GF-D8 (cell line): Measurements from ENCODE around the gene SYNGR4.
"Not testable (repeated sequence)": the region's sequence is repeated elsewhere in the genome, so short reads cannot be mapped to it uniquely, and the experiment has no call there.

ENCODE experiments used
- DNase-seq: peaks from one replicate; lab custom pipeline; 2025; lab: John Stamatoyannopoulos, UW

SYNGR4 gene, protein sequence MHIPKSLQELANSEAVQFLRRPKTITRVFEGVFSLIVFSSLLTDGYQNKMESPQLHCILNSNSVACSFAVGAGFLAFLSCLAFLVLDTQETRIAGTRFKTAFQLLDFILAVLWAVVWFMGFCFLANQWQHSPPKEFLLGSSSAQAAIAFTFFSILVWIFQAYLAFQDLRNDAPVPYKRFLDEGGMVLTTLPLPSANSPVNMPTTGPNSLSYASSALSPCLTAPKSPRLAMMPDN

DNA sequence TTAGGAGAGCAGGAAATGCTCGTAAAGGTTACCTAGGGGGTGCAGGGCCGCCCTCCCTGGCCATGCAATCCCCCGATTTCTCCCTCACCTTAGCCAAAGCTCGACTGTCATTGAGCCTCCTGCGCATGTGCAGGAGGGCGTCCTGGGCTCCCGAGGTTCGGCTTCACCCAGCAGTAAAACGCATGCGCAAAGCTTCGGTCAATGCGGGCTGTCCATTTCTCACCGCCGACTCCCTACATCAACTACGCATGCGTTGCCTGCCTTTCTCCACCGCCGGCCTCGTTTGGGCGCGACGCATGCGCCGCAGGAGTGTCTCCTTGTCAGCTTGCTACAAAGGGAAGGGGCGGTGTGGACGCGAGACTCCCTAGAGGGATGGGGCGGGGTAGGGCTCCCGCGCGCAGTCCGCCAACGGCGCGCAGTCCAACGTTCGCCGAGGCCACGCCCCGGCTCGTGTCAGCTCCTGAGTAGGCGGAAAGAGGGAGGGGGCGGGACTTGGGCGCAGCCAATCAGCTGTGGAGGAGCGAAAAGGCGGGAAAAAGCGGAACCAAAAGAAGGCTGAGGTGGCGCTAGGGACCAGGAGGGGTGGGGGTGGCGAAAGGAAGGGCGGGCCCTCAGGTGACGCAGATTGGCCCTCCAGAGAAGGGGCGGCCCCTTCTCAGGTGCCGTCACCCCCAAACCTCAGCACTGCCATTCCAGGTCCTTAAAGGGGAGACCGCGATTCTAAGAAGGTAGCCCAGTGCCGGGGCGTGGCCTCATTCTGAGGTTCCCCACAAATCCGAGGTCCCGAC, at the start of gene SYNGR4, which contains the start of gene TMEM143:
SYNGR4 (plus strand) TSS at position 558 of the 788 bp plus-strand sequence. CDS start 1,476 bp downstream, outside the sequence.
TMEM143 (minus strand) TSS at position 131 of the 788 bp plus-strand sequence; CDS start at position 111, 20 bp downstream.
- peak; percentile 99 for DNase-seq

DNA sequence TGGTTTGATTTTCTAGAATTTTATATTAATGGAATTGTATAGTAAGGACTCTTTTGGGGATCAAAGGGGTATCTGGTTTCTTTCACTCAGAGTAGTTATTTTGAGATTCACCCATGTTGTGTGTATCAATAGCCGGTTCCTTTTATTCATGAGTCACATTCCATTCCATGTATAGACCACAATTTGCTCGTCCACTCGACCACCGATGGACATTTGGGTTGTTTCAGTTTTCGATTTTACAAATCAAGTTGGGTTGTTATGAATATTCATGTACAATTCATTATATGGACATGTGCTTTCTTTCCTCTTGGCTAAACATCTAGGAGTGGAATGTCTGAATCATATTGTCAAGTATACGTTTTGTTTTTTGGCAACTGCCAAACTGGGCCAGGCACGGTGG, 48.5 kb upstream of the SYNGR4 start:
- no peak for DNase-seq

DNA sequence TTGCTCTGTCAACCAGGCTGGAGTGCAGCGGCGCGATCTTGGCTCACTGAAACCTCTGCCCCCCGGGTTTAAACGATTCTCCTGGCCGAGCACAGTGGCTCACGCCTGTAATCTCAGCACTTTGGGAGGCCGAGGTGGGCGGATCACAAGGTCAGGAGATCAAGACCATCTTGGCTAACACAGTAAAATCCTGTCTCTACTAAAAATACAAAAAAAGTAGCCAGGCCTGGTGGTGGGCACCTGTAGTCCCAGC, 46.5 kb upstream of the SYNGR4 start:
- DNase-seq: not testable (repeated sequence)

DNA sequence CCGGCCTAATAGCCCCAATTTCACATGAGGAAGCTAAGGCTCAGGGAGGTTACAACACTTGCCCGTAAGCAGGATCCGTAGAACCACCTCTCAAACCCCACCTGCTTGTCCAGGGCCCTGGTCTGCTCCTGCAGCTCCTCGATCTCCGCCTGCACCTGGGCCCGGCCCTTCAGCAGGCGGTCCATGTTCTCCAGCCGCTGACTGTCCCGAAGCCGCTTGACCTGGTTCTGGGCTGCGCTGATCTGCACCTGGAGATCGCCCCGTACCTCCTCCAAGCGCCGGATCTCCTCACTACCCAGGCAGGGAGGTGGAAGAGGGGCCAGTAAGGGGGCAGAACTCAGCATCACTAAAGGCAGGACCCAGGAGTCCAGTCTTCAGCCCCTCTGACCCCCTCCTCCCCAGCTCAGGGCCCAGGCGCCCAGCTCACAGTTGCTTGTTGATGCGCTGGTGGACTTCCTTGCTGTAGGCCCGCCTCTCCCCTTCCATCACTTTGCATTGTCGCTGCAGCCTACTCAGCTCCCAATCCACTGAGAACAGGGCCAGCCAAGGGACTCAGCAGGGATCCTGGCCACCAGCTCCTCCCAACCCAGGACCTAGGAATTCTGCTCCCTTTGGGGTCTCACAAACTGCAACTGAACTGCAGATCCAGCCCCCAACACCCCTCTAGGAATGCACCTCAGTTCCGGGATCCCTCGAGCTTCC, 45.7 kb upstream of the SYNGR4 start:
- no peak for DNase-seq

DNA sequence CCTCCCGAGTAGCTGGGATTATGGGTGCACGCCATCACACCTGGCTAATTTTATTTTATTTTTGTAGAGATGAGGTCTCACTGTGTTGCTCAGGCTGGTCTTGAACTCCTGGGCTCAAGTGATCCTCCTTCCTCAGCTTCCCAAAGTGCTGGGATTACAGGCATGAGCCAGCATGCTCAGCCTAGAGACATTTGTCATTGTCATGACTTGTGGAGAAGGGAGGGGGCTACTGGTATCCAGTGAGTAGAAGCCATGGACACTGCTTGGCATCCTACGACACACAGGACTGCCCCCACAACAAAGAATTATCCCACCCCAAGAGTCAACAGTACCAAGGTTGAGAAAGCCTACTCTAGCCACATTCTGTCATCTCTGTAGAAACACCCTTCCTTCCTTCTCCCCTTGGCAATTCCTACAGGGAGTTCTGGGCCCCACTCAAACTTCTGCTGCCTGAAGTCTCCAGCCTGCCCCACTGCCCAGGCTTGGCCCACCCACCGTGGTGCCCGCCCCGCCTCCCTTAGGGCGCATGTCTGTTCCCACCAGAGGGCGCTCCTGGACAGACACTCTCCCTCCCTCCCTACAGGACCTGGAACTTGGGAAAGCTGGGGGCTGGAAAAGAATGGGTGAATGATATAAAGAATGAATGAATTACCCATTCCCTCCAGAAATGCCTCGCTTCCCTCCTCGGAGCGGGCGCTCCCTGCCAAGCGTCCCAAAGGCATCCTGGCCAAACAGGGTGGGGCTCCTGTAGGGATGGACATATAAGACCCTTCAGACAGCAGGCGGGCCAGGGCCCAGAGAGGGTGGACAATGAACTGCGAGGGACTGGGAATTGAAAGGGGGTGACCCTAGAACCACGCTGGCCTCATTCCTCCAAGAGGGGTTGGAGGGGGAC, 44.3 kb upstream of the SYNGR4 start:
- DNase-seq: no peak

DNA sequence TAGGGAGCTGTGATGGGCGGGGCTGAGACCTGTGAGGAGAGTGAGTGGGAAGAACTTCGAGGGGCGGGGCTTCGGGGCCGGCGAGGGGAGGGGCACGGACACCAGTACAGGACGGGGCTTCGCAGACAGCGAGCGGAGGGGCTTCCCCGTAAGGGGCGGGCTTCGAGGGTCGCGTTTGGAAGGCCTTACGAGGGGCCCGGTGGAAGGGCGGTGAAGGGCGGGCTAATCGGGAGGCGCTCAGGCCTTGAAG, 42.9 kb upstream of the SYNGR4 start:
- peak; percentile 88 for DNase-seq

DNA sequence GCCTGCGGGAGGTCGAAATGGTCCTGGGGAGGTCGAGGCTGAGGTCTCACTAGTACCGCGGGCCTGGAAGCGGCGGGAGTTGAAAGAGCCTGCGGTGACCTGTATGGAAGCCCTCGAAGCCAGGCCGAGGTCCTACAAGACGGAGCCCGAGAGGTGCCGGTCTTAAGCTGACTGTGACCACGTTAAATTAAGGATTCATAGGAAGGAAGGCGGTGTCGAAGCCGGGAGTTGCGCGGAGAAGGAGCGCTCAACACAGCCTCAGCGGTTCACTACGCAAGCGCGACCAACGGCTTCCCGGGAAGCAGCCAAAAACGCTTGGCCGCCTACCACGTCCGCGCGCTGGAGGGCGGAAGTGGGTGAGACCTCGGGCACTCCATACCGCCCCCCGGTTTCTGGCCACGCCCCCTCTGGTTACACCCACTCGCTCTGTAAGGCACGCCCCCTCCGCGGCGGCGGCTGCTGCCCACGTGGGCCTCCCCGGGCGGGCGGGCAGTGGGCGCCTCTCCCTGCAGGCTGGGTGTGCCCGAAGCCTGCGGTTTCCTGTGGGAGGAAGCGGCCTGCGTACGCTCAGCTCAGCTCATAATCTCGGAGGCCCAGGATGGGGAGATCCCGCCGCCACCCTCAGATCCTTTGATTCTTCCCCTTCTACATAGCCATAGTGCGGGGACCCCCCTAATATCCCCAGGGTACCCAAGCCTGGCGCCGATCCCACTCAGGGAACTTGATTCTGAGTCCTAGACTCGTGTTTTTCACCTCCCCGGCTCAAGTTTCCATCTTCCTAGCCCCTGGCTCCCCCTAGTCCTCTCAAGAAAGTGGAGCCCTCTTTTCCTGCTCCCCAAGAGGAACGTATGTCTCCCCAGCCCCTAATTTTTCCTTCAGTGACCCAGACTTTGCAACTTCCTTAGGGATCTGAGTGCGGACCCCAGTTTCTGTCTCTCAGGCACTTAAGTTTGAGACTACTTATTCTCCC, 42.3 kb upstream of the SYNGR4 start:
- peak; percentile 96 for DNase-seq

DNA sequence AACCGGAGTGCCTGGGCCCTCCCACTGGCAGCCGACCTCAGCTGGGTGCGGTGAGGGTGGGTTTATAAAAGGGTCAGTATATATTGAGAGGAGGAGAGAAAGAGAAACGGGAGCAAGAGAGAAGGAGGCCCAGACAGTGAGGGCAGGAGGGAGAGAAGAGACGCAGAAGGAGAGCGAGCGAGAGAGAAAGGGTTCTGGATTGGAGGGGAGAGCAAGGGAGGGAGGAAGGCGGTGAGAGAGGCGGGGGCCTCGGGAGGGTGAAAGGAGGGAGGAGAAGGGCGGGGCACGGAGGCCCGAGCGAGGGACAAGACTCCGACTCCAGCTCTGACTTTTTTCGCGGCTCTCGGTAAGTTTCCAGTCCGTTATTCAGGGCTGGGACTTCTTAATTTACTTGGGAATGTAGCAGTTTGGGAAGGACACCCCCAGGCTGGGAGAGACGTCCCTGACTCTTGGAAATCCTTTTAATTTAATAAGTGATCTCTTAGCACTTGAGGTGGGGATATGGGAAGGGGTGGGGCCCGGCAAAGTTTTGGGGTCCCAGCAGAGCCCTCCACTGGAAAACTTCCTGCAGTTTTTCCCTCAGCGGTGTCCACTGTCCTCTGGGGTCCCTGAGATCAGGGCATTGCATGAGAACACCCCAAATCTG, 38.8 kb upstream of the SYNGR4 start, which contains the start of gene EMP3:
EMP3 (plus strand) TSS at position 288 of the 646 bp plus-strand sequence. CDS start 1,293 bp downstream, outside the sequence.
- peak; percentile 50 for DNase-seq

DNA sequence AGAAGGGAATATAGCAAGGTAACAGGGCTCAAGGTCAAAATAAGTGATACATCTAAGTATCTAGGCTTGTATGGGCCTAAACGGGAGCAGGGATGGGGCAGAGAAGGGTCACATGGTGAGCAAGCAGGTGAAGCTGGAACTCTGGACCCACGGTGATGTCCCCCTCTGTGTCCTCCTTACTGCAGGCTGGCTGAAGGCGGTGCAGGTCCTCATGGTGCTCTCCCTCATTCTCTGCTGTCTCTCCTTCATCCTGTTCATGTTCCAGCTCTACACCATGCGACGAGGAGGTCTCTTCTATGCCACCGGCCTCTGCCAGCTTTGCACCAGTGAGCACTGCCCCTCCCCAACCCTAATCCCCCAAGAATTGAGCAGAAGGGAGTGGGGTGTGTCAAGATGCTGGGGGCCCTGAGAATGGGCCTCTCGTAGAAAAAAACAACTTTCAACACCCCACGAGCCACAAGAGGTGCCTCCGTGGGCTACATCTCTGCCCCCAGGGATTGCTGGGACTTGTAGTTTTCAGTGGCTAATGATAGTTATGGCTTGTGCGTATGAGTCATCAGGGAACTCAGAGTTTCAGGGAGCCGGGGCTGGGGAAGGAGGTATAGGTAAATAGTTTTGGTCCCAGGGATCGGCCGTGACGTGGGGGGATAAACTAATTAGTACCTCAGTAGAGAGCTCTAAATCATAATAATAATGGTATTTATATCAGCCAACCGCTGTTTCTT, 34.8 kb upstream of the SYNGR4 start:
- DNase-seq: peak; percentile 37

DNA sequence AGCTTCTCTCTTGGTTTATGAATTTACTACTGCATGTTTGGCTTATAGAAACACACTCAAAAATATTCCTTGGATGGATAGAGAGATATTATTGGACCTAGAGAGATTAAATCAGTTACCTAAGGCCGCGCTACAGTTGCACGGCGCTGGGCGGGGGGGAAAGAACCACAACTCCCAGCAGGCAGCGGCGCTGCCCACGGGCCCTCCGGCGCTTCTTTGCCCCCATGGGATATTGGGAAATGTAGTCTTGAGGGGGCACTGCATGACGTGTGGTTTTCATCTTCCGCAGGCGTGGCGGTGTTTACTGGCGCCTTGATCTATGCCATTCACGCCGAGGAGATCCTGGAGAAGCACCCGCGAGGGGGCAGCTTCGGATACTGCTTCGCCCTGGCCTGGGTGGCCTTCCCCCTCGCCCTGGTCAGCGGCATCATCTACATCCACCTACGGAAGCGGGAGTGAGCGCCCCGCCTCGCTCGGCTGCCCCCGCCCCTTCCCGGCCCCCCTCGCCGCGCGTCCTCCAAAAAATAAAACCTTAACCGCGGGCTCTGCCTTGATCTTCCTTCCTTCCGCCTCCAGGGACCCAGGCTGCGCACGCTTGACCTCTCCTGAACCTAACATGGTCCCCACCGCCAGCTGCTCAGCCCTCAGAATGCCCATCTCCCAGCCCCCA, 34.0 kb upstream of the SYNGR4 start:
- peak; percentile 92 for DNase-seq

DNA sequence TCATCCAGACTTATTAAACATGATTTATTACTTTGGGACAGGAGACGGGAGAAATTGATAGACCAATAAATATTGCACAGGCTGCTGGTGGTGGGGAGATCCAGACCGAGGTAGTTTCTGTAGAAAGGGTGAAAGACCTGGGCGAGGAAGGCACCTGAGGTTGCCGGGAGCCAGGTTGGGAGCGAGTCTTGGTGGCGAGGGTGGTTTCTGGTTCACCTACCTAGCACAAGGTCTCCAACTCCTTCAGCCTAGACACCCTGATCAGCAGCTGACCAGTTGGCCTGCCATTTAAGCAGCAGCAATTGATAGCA, 31.9 kb upstream of the SYNGR4 start:
- DNase-seq: no peak

DNA sequence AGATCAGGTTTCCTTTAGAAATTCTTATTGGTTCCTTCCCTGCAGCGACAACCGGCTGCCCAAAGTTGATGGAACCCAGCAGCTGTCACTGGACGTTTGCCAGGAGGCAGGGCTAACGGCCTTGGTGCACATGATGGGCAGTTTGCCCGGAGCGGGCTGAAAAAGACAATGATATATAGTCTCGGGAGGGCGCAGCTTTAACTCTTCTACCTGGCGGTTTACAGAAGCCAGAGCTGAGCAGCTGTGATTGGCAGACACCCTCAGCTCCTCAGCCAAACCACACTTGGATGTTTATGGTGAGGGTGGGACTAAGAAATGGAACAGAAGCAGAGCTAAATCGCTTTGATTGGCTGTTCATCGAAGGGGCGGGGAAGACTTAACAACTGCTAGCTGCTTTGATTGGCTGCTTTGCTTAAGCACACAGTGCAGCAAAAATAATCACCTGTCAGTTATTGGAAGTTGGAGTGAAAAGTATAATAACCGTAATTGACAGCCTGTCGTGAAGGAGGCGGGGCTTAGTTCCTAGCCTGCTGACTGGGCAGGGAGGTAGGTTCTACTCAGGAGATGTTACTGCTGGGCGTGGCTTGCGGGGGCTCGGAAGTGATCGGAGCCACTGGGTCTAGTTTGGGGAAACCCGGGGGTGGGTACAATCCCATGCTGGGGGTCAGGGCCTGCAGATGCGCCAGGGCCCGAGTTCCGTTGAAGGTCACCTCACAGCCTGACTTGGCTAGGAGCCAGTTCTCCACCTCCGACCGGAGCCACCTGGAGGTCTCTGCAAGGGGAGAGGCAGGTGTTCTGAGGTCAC, 31.3 kb upstream of the SYNGR4 start:
- DNase-seq: peak; percentile 98

DNA sequence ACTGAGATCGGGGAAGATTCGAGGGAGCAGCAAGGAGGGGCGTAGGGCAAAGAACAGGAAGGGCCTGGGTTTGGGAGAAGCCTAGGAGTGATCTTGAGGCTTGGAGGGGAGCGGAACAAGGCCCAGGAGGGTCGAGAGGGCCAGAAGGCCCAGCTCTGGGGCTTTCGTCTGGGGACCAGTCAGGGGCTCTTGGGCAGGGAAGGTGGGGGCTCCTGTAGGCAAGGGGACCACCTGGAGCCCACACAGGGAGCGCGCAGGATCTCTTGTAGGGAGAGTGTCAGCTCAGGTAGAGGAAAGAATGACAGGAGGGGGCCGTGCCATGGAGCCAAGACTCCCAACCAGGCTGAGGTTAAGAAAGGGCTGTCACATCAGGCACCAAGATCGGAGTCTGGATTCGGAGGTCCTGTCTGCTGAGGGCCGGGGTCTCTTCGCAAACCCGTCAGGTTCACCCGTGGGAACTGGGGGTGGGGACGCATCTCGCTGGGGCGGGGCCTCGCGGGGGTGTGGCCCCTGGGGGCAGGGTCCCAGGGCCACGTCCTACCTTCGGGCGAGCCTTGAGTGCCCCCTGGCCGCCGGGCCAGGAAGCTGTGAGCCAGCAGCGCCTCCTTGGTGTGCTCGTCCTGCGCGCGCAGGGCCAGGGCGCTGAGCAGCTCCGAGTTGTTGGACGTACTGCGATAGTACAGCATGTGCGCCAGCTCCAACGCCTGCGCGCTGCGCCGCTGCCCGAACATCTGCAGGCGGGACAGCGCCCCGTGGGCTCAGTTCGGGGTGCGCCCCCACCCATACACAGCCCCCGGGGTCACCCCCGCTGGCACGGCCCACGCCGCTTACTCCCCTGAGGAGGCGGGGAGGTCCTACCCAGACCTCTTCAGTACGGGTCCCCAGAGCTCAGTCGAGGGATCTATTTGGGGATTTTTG, 30.4 kb upstream of the SYNGR4 start:
- DNase-seq: peak; percentile 87

DNA sequence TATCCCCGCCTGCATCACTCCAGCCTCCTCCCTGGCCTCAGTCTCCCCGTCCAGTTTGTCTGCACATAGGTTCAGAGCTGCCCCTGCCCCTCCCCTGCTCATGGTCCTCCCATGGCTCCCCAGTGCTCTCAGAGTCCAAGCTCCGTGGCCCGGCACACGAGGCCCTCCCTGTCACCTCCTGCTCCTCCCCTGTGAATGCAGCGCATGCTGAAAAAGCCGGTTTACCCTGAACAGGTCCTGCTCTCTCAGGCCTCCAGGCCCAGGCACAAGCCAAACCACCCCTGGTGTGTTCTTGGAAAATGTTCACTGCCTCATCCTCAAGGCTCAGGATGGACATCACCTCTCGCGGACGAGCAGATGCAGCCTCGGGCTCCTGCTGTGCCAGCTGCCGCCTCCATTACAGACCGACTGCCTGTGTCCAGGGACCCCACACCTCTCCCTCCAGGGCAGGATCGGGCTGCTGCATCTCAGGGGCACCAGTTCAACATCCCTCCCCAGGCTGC, 25.9 kb upstream of the SYNGR4 start:
- no peak for DNase-seq

DNA sequence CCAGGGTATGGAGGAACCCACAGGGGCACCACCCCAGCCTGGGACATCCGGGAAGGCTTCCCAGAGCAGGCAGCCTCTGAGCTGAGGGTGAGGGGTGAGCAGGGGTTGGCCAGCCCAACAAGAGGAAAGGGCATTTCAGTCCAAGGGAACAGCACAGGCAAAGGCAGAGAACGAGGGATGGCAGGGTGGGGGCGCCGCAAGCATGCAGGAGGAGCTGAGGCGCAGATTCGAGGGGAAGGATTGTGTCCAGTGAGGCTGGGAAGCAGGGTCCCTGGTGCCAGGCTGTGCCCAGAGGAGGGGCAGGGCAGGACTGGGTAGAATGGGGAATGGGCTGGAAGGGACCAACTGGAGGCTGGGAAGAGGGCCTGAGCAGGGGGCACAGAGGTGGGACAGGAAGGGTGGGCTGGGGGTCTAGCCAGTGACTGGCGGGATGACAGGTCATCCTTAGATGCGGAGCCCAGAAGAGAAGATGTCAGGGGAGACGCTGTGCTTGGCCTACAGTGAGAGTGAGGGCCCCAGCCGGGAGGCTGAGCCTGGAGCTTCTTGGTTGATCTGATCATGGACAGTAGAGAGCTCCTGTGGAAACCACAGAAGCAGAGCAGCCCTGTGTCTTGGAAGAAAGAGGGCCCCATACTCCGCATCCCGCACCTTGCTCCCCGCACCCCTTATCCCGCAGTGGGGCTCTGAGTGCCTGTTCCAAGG, 25.2 kb upstream of the SYNGR4 start:
- no peak for DNase-seq

DNA sequence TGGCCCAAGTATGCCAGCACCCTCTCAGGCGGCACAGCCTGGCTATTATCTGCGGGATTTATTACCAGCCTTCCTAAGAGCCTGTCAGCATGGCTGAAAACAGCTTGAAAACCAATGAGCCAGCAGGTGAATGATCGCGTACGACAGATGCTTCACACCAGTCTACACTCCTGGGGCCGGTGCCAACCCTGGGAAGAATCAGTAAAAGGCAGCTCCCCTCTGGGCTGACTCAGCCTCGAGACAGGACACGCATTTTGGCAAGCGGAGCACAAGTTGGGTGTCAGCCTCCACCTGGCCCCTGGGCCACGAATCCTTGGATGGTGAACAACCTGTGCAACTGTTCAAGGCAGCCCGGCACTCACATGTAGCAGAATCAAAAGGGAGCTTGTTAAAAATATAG, 23.2 kb upstream of the SYNGR4 start:
- DNase-seq: no peak
